DND-41 (cell line): Measurements from ENCODE around the gene POU6F2.

Experiments
- ATAC-seq: fragments of 200-7000 bp; cut with Tn5 transposase; 3 replicates; pipeline ENCODE4 v1.9.1; 2021; ENCODE audit warnings: low read depth; ENCODE audit not compliant: insufficient read depth
- DNase-seq: peaks from one replicate; pipeline ENCODE4 v3.0.0-alpha.2; 2020
- H2AFZ ChIP-seq: 2 replicates; pipeline ENCODE4 v1.6.0; 2012; ENCODE audit warnings: low read depth, low read length
- H3K27ac ChIP-seq: 2 replicates; pipeline ENCODE4 v1.5.1; 2012; ENCODE audit warnings: low read length, inconsistent platforms
- H3K27me3 ChIP-seq: fragments of 200-600 bp; sonication (generic); 2 replicates; pipeline ENCODE4 v1.6.0; 2012; ENCODE audit warnings: low read length, mild to moderate bottlenecking, inconsistent platforms; ENCODE audit not compliant: insufficient read depth, poor library complexity
- H3K36me3 ChIP-seq: 2 replicates; pipeline ENCODE4 v1.5.1; 2012; ENCODE audit warnings: low read length, inconsistent platforms; ENCODE audit not compliant: insufficient read depth
- H3K4me1 ChIP-seq: 2 replicates; pipeline ENCODE4 v1.5.1; 2012; ENCODE audit warnings: mild to moderate bottlenecking, low read length; ENCODE audit not compliant: insufficient read depth
- H3K4me2 ChIP-seq: 2 replicates; pipeline ENCODE4 v1.6.0; 2012; ENCODE audit warnings: mild to moderate bottlenecking, moderate library complexity, low read length, inconsistent platforms; ENCODE audit not compliant: insufficient read depth
- H3K4me3 ChIP-seq, 2 experiments: fragments of 200-600 bp in 1 of 2; shearing (Covaris generic) in 1 of 2; 2 replicates each; pipeline ENCODE4 v1.5.1; 2012 to 2016; ENCODE audit warnings: inconsistent platforms in 2 of 2, low read length in 2 of 2, mild to moderate bottlenecking in 2 of 2, low read depth in 1 of 2, moderate library complexity in 1 of 2
- H3K79me2 ChIP-seq: 2 replicates; pipeline ENCODE4 v1.6.0; 2012; ENCODE audit warnings: low read length, inconsistent platforms; ENCODE audit not compliant: insufficient read depth
- H3K9ac ChIP-seq: 2 replicates; pipeline ENCODE4 v1.6.0; 2012; ENCODE audit warnings: low read depth, mild to moderate bottlenecking, inconsistent platforms, low read length, moderate library complexity
- H3K9me3 ChIP-seq: 2 replicates; pipeline ENCODE4 v1.5.1; 2012; ENCODE audit warnings: low read length, moderate library complexity, mild to moderate bottlenecking, inconsistent platforms; ENCODE audit not compliant: insufficient read depth, severe bottlenecking
- H4K20me1 ChIP-seq: 2 replicates; pipeline ENCODE4 v1.6.0; 2012; ENCODE audit warnings: low read length; ENCODE audit not compliant: insufficient read depth
- CTCF ChIP-seq: IDR thresholded peaks from 2 replicates; pipeline ENCODE4 v1.5.1; 2012; ENCODE audit warnings: borderline replicate concordance, low read length, moderate library complexity, mild to moderate bottlenecking; ENCODE audit not compliant: poor library complexity, severe bottlenecking; ENCODE audit errors: extremely low read depth
- EZH2 ChIP-seq: IDR thresholded peaks from 3 replicates; pipeline ENCODE4 v1.6.1; 2012; ENCODE audit warnings: borderline replicate concordance, low read depth, mild to moderate bottlenecking, moderate library complexity, low read length, inconsistent platforms; ENCODE audit not compliant: severe bottlenecking

The POU6F2 gene

GRCh38 chr7:39212876-39213275 is 235.2 kb downstream of the POU6F2 start:
- ATAC-seq: no peak
- Histone ChIP-seq H3K79me2 (no peaks in the 10 kb centered on the region), H3K4me3 (no peak overlapping the region), H3K4me2 (no peak overlapping the region), H4K20me1 (no peaks in the 10 kb centered on the region), H3K4me1 (no peaks in the 10 kb centered on the region), H3K27me3 (no peaks in the 10 kb centered on the region), H3K9me3 (no peaks in the 10 kb centered on the region), H2AFZ (no peak overlapping the region), H3K9ac (no peak overlapping the region), H3K36me3 (no peaks in the 10 kb centered on the region), H3K27ac (no peak overlapping the region)
- TF ChIP-seq CTCF (no peak), EZH2 (no peak)
- no peak for DNase-seq

GRCh38 chr7:39217783-39218182 is 240.1 kb downstream of the POU6F2 start:
- Histone ChIP-seq H3K4me1 (no peaks in the 10 kb centered on the region), H3K9me3 (no peaks in the 10 kb centered on the region), H2AFZ (no peak overlapping the region), H3K79me2 (no peaks in the 10 kb centered on the region), H3K9ac (no peak overlapping the region), H4K20me1 (no peaks in the 10 kb centered on the region), H3K4me2 (no peak overlapping the region), H3K36me3 (no peaks in the 10 kb centered on the region), H3K4me3 (no peak overlapping the region), H3K27me3 (no peaks in the 10 kb centered on the region), H3K27ac (no peak overlapping the region)
- no peak for DNase-seq
- no peak for ATAC-seq
- no peak for TF ChIP-seq EZH2
- TF ChIP-seq CTCF: no peak

GRCh38 chr7:39219869-39220268 is 242.2 kb downstream of the POU6F2 start:
- Histone ChIP-seq H3K4me2 (no peak overlapping the region), H3K9ac (no peak overlapping the region), H3K27me3 (no peaks in the 10 kb centered on the region), H3K27ac (no peak overlapping the region), H3K9me3 (no peaks in the 10 kb centered on the region), H3K79me2 (no peaks in the 10 kb centered on the region), H4K20me1 (no peaks in the 10 kb centered on the region), H3K4me3 (no peak overlapping the region), H3K4me1 (no peaks in the 10 kb centered on the region), H3K36me3 (no peaks in the 10 kb centered on the region), H2AFZ (no peak overlapping the region)
- ATAC-seq (no peak), DNase-seq (no peak)
- TF ChIP-seq EZH2 (no peak), CTCF (no peak)

- ATAC-seq: no peak
- H3K27me3 ChIP-seq: no peaks in the 10 kb centered on the region
- H3K36me3 ChIP-seq: no peaks in the 10 kb centered on the region
These were observed 244.2 kb downstream of the POU6F2 start for GRCh38 chr7:39221901-39222300.

More at GRCh38 chr7:39221901-39222300, 244.2 kb downstream of the POU6F2 start:
- H3K27ac ChIP-seq: no peak overlapping the region
- H3K4me2 ChIP-seq: no peak overlapping the region
- no peak overlapping the region for H3K9ac ChIP-seq
- H2AFZ ChIP-seq: no peak overlapping the region
- no peaks in the 10 kb centered on the region for H3K4me1 ChIP-seq
- no peak overlapping the region for H3K4me3 ChIP-seq
- no peaks in the 10 kb centered on the region for H4K20me1 ChIP-seq
- H3K79me2 ChIP-seq: no peaks in the 10 kb centered on the region
- TF ChIP-seq CTCF (no peak), EZH2 (no peak)
- H3K9me3 ChIP-seq: no peaks in the 10 kb centered on the region
- no peak for DNase-seq
